ENCODE measurements around the gene FOXR1. TPM values are rescaled to one million over a fixed set of nuclear protein-coding genes. Genes with fewer than 3 reads are reported as not detected.

FOXR1 gene
- total and polyA plus RNA-seq, 2 of the 8 experiments (the other 6 are each of a cell fraction or from before 2014, with no cell fraction given) = not detected

GRCh38 chr11:118956094-118956846, 15.3 kb upstream of the FOXR1 start, which contains the start of gene UPK2:
Gene UPK2 (plus strand): TSS chr11:118956298. CDS start chr11:118956351, 53 bp downstream.
- Histone ChIP-seq H3K14ac (ENCODE audit: insufficient read length) (no peak within 1 kb of the TSS), H3K27ac (ENCODE audit: low read depth, low read length) (no peak within 1 kb of the TSS), H3K9me3 (ENCODE audit: insufficient read depth in 2 of 2, low read depth in 1 of 2, low read length in 1 of 2) (no peaks in the 10 kb centered on the region), H3K36me3 (ENCODE audit: control insufficient read depth in 2 of 4, insufficient read depth in 4 of 4, low read length in 3 of 4) (no peaks in the 10 kb centered on the region), H3K4ac (replicated peaks; ENCODE audit: insufficient read length, low read depth, low read length) (peak within 1 kb of the TSS; percentile 50), H3K23ac (ENCODE audit: insufficient read length) (no peak within 1 kb of the TSS), H2BK15ac (ENCODE audit: low read length) (peak within 1 kb of the TSS; percentile 29; the same call in 1 of the 2 replicates), H3K4me2 (ENCODE audit: insufficient read depth in 1 of 2, low read depth in 2 of 2, low read length in 2 of 2) (no peak within 1 kb of the TSS), H2BK5ac (ENCODE audit: low read depth, low read length) (no peak within 1 kb of the TSS), H2BK12ac (ENCODE audit: low read depth, low read length) (peak within 1 kb of the TSS; percentile 35; the same call in 1 of the 2 replicates), H3K27me3 (replicated peaks in 1 of 4; ENCODE audit: control insufficient read depth in 3 of 4, extremely low read depth in 1 of 4, insufficient read depth in 3 of 4, low read length in 3 of 4) (peaks cover 0 to 4% (median 3%) of the 10 kb centered on the region in 4 experiments; a peak in 2 of 7 replicates), H4K8ac (ENCODE audit: extremely low read depth, insufficient read depth, low read length) (peak within 1 kb of the TSS; percentile 82; the same call in 1 of the 2 replicates), H2AK5ac (ENCODE audit: low read depth, low read length) (no peak within 1 kb of the TSS), H4K20me1 (replicated peaks in 1 of 2; ENCODE audit: control insufficient read depth in 1 of 2, insufficient read depth in 2 of 2, low read length in 2 of 2) (no peaks in the 10 kb centered on the region), H3K79me2 (ENCODE audit: control insufficient read depth in 1 of 2, insufficient read depth in 2 of 2, low read length in 2 of 2) (no peaks in the 10 kb centered on the region), H2BK20ac (ENCODE audit: low read length) (no peak within 1 kb of the TSS), H3K18ac (ENCODE audit: extremely low read depth, low read length) (no peak within 1 kb of the TSS; the same call in 1 of the 2 replicates), H4K5ac (ENCODE audit: insufficient read length, low read depth, low read length) (no peak within 1 kb of the TSS), H3K79me1 (ENCODE audit: low read depth, low read length) (no peaks in the 10 kb centered on the region), H3K4me1 (replicated peaks in 1 of 4; ENCODE audit: control insufficient read depth in 3 of 4, insufficient read depth in 4 of 4, low read length in 3 of 4) (peaks cover 0 to 5% (median 1%) of the 10 kb centered on the region in 4 experiments; a peak in 3 of 7 replicates), H3K9ac (replicated peaks in 1 of 4; ENCODE audit: extremely low read depth in 1 of 4, low read depth in 3 of 4, low read length in 3 of 4) (no peak within 1 kb of the TSS), H2AFZ (ENCODE audit: low read length) (0 out of 2 replicates have a peak within 1 kb of the TSS, but pooled peaks have one; percentile 60), H4K91ac (replicated peaks; ENCODE audit: insufficient read length, low read length) (no peak within 1 kb of the TSS), H3K56ac (replicated peaks; ENCODE audit: insufficient read length, low read depth, low read length) (no peak within 1 kb of the TSS), H3K4me3 (ENCODE audit: extremely low read depth in 1 of 4, insufficient read depth in 2 of 4, low read depth in 3 of 4, low read length in 4 of 4) (no peak within 1 kb of the TSS), H3K23me2 (ENCODE audit: low read depth, low read length) (0 out of 2 replicates have a peak, but pooled peaks cover 2% of the 10 kb centered on the region), H2BK120ac (replicated peaks; ENCODE audit: low read depth, low read length) (no peak within 1 kb of the TSS)
- WGBS, 2 experiments (ENCODE audit: extremely low coverage in 1 of 2, insufficient coverage in 1 of 2, insufficient read length in 1 of 2, insufficient replicate concordance in 2 of 2, low coverage in 1 of 2, low lambda C conversion rate in 2 of 2, missing lambda C conversion rate in 1 of 2) = 20% methylated on average over 3 of the region's 7 CpGs; no CpG with 5 or more reads in 1 of the 2 experiments
- FAIRE-seq (peak; percentile 88), DNase-seq (ENCODE audit: low read depth in 1 of 2, low spot score in 2 of 2) (peak; percentile 75 to 98)
- POLR2A ChIA-PET (ENCODE audit: partially characterized antibody) = interaction anchor here (1.2 to 2.2 kb wide), 7 partner anchors 26 to 60 kb away, joined by 3 to 6 read pairs (median 3); partner anchors contain the start of gene CENATAC
- CTCF ChIA-PET (ENCODE audit: partially characterized antibody) = interaction anchor here (0.6 to 12.7 kb wide), 34 partner anchors 8 to 296 kb away, joined by 3 to 100 read pairs (median 4); partner anchors contain the start of gene FOXR1
- 0 out of 2 replicates have a peak, but pooled peaks have one; percentile 15 for TF ChIP-seq EGR1 (IDR thresholded peaks at IDR 0.05; ENCODE audit: borderline replicate concordance, low read depth, low read length)
- TF ChIP-seq BACH1 (IDR thresholded peaks at IDR 0.05; ENCODE audit: low read length) = no peak
- TF ChIP-seq, protein P1, sequence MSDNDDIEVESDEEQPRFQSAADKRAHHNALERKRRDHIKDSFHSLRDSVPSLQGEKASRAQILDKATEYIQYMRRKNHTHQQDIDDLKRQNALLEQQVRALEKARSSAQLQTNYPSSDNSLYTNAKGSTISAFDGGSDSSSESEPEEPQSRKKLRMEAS (IDR thresholded peaks at IDR 0.05) = no peak
- TF ChIP-seq, protein P2, sequence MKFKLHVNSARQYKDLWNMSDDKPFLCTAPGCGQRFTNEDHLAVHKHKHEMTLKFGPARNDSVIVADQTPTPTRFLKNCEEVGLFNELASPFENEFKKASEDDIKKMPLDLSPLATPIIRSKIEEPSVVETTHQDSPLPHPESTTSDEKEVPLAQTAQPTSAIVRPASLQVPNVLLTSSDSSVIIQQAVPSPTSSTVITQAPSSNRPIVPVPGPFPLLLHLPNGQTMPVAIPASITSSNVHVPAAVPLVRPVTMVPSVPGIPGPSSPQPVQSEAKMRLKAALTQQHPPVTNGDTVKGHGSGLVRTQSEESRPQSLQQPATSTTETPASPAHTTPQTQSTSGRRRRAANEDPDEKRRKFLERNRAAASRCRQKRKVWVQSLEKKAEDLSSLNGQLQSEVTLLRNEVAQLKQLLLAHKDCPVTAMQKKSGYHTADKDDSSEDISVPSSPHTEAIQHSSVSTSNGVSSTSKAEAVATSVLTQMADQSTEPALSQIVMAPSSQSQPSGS (IDR thresholded peaks at IDR 0.05; ENCODE audit: low read length) = no peak
- no peak for TF ChIP-seq SRF (IDR thresholded peaks at IDR 0.05; ENCODE audit: low read depth, low read length)
- TF ChIP-seq, protein P3, sequence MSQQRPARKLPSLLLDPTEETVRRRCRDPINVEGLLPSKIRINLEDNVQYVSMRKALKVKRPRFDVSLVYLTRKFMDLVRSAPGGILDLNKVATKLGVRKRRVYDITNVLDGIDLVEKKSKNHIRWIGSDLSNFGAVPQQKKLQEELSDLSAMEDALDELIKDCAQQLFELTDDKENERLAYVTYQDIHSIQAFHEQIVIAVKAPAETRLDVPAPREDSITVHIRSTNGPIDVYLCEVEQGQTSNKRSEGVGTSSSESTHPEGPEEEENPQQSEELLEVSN (IDR thresholded peaks at IDR 0.05) = no peak
- TF ChIP-seq, protein P4, sequence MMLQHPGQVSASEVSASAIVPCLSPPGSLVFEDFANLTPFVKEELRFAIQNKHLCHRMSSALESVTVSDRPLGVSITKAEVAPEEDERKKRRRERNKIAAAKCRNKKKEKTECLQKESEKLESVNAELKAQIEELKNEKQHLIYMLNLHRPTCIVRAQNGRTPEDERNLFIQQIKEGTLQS (IDR thresholded peaks at IDR 0.05; ENCODE audit: insufficient read depth, low read depth, low read length) = no peak

All from H1 (cell line).